GM18499 (cell line): ENCODE results near the gene TOX3.

Experiments used
- ATAC-seq: cut with Tn5 transposase; IDR thresholded peaks from one replicate; pipeline ENCODE4 v1.9.1; 2021; ENCODE audit warnings: moderate number of reproducible peaks; ENCODE audit not compliant: insufficient read depth, unreplicated experiment

Gene TOX3

DNA sequence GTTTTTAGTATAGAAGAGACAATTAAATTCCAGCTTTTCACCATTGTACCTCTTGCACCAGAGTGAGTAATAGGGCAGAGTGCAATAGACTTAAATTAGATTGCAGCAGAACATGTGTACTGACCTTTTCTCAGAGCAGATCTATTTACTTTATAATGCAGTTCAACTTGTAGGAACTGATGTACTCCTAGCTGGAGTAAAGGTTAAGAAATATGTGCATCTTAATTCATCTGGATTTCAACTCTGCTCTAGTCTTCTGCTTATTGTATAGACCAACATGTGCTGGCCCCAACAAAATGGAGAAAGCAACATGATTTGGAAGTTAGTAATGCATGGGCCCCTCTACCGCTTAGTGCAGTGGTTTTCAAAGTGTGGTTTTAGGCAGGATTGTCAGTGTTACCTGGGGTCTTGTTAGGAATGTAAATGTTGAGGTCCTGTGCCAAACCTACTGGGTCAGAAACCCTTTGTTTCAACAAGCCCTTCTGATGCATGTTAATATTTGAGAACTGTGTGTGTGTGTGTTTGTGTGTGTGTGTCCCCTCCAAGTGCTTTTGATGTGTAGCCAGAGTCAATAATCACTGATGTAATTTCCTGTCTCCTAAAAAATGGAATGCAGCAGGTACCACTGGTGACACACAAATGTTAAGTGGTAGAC is 138.6 kb downstream of the TOX3 start:
- no peak for ATAC-seq

GRCh38 chr16:52407778-52408177 is 139.2 kb downstream of the TOX3 start:
- ATAC-seq = no peak

DNA sequence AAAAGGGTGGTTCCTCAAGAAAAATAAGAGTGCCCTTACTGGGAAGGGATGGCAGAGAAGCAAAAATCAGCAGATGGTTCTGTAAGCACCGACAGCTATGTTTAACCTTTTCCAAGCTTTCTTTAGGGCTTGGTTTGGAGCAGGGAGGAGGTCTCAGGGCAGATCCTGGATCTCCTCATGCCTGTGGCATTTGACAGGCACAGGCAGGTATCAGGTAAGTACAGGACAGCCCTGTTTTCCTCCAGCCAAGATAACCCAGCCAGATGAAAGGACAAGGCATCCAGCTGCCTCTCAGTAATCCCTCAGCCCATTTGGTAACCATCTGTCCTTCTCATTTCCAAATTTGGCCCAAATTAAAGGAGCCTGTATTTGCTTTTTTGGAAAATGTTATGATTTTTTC is 141.5 kb downstream of the TOX3 start:
- ATAC-seq = no peak

DNA sequence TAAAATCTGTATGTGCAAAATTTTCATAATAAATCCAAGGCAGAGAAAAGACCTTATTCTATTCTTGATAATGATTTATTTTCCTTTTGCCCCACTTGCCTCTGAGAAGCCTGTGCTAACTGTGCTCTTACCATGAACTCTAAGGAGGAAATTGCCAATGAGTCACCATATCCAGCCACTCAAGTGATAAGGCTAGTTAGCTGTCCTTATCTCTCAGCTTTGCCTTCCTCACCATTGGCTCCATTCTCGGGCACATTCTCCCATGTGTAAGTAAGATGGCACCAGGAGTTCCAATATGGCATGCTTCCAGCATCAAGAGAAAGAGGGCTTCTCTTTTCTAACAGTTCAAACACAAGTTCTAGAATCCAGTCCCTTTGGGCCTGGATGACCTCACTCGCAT is 142.4 kb downstream of the TOX3 start:
- no peak for ATAC-seq

DNA sequence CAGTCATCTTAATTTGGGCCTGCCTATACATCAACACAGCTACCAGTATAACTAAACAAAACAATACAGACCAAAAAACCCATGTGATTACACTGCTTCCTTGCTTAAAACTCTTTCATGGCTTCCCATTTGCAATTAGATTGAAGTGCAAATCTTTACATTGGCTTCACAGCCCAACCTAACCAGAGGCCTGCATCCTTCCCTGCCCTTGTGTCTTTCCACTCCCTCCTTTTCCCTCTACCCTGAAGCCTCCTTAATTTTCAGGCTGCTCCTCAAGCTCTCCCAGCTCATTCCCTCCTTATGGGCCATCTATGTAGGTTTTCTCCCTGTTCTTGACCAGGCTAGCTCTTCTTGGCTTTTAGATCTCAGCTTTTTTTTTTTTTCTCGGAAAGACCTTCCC is 147.8 kb downstream of the TOX3 start:
- ATAC-seq = no peak

- no peak for ATAC-seq
Measured at GRCh38 chr16:52398491-52398960, 148.4 kb downstream of the TOX3 start.

GRCh38 chr16:52398021-52398420 is 148.9 kb downstream of the TOX3 start:
- ATAC-seq = no peak

DNA sequence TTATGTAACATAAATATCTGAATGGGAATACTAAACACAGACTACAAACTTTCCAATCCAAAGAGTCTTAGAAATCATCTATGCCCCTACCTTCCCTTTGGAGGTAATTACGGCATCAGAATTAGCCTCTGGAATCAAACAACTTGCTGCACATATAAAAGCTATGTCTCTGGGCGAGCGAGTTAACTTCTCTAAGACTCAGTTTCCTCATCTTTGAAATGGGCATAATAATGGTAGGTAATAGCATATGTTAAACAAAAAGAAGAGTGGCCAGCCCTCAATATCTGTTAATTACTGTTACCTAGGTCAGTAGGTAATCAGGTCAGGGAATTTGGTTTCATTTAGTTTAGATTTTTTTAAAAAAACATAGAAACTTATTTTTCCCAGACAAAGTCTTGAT is 153.5 kb downstream of the TOX3 start:
- no peak for ATAC-seq

DNA sequence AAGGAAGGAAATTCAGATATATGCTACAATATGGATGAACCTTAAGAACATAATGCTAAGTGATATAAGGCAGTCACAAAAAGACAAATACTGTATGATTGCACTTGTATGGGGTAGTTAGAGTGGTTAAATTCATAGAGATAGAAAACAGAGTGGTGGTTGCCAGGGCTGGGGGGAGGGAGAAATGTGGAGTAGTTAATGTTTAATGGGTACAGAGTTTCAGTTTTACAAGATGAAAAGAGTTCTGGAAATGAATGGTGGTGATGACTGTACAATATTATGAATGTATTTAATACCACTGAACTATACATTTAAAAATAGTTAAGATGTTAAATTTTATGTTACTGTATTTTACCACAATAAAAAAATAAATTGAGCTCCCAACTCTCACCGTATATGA is 157.9 kb downstream of the TOX3 start:
- ATAC-seq = no peak
